ENCODE measurements around the gene BACH2.

- TF ChIP-seq CTCF (IDR thresholded peaks at IDR 0.05) (no peak), POLR2A (IDR thresholded peaks at IDR 0.05) (no peak)
These were observed 1.9 kb upstream of the BACH2 start for GRCh38 chr6:90298459-90299053.
